ENCODE data around the gene IFI16. TPM values are rescaled to one million over a fixed set of nuclear protein-coding genes. Genes with fewer than 3 reads are reported as not detected.

IFI16 gene
- total and polyA plus RNA-seq, 4 donors, result 36.6 to 174 (median 110) TPM

Other genes starting within 250 kb of the IFI16 start
- gene OR6N1, start 237.7 kb upstream of the IFI16 start, total RNA-seq, result not detected
- gene OR6N1, start 237.7 kb upstream of the IFI16 start, polyA plus RNA-seq, result not detected
- not detected for gene OR6N2, start 228.7 kb upstream of the IFI16 start, total RNA-seq
- gene OR6N2, start 228.7 kb upstream of the IFI16 start, polyA plus RNA-seq, result not detected
- 10 to 100 TPM; 11.3 to 20.3 TPM for gene MNDA, start 178.6 kb upstream of the IFI16 start, total RNA-seq
- gene MNDA, start 178.6 kb upstream of the IFI16 start, polyA plus RNA-seq, result 1 to 10 TPM; 1.8 to 9.1 TPM
- gene PYHIN1, start 78.4 kb upstream of the IFI16 start, total RNA-seq, result 1 to 10 TPM; 2.9 to 4.7 TPM
- not detected for gene PYHIN1, start 78.4 kb upstream of the IFI16 start, polyA plus RNA-seq
- 1 to 10 TPM in 1 of 2 donors, under 1 TPM in 1; 0.97 to 2.6 TPM for gene AIM2, start 66.9 kb downstream of the IFI16 start, total RNA-seq
- under 1 TPM in 1 of 2 donors, not detected in 1; 0.38 TPM for gene AIM2, start 66.9 kb downstream of the IFI16 start, polyA plus RNA-seq
- 10 to 100 TPM; 10.9 to 41.2 TPM for gene CADM3, start 161.7 kb downstream of the IFI16 start, total RNA-seq
- under 1 TPM in 1 of 2 donors, not detected in 1; 0.75 TPM for gene CADM3, start 161.7 kb downstream of the IFI16 start, polyA plus RNA-seq
- gene ACKR1, start 195.0 kb downstream of the IFI16 start, total RNA-seq, result 100 to 1,000 TPM; 153 to 226 TPM
- gene ACKR1, start 195.0 kb downstream of the IFI16 start, polyA plus RNA-seq, result 1 to 10 TPM; 1.4 TPM

All from aorta (tissue), 4 donors.